GM12878 (cell line): ENCODE data around the gene RASL11A. TPM values are rescaled to one million over a fixed set of nuclear protein-coding genes. Genes with fewer than 3 reads are reported as not detected.

Source experiments
- ATAC-seq: fragments of 200-7000 bp; cut with Tn5 transposase; 3 replicates; pipeline ENCODE4 v1.9.1; 2020; ENCODE audit warnings: mild to moderate bottlenecking, moderate library complexity
- BruUV-seq: library from RNA; stranded (reverse); fragments of 400-500 nt; replicated peaks from 2 replicates; lab custom pipeline; 2021; lab: Mats Ljungman, UMichigan
- CTCF ChIA-PET: fragments of 300-600 bp; sonication (Branson Sonifier 250); formaldehyde crosslinking; extraction: SDS; loops from one replicate; lab custom pipeline; 2021; ENCODE audit warnings: inconsistent platforms; lab: Yijun Ruan, JAX
- POLR2A ChIA-PET: fragments of 350-600 bp; formaldehyde crosslinking; extraction: SDS; loops from one replicate; lab custom pipeline; 2021; ENCODE audit warnings: inconsistent platforms; lab: Charles Lee
- RAD21 ChIA-PET: fragments of 300-600 bp; sonication (Branson Sonifier 250); formaldehyde crosslinking; loops from one replicate; lab custom pipeline; 2023; ENCODE audit warnings: antibody characterized with exemption; ENCODE audit not compliant: unreplicated experiment; lab: Charles Lee
- SMC1A ChIA-PET: fragments of 300-600 bp; sonication (Branson Sonifier 250); formaldehyde crosslinking; loops from one replicate; lab custom pipeline; 2023; ENCODE audit not compliant: unreplicated experiment, uncharacterized antibody; lab: Charles Lee
- DNase-seq: peaks from one replicate; pipeline ENCODE4 v3.0.0-alpha.2; 2011; ENCODE audit warnings: low read depth, low spot score
- FAIRE-seq: peaks from 3 replicates; lab custom pipeline; 2011; peaks lifted over from hg19 to GRCh38; lab: Jason Lieb, UNC
- H2AFZ ChIP-seq: 2 replicates; pipeline ENCODE4 v1.6.0; 2011; ENCODE audit warnings: low read depth, low read length, control low read depth; ENCODE audit not compliant: control insufficient read depth
- H3K27ac ChIP-seq: 2 replicates; pipeline ENCODE4 v1.5.1; 2011; ENCODE audit warnings: control low read depth; ENCODE audit not compliant: control insufficient read depth, insufficient read depth
- H3K27me3 ChIP-seq, 2 experiments: replicated peaks in 1 of 2; 2 replicates each; pipeline versions ENCODE4 v1.6.0 to v1.6.1; 2011; ENCODE audit warnings: low read length in 1 of 2; ENCODE audit not compliant: control insufficient read depth in 2 of 2, insufficient read depth in 2 of 2
- H3K36me3 ChIP-seq, 2 experiments: 2 replicates each; pipeline ENCODE4 v1.5.1; 2011; ENCODE audit warnings: low read length in 1 of 2; ENCODE audit not compliant: control insufficient read depth in 2 of 2, insufficient read depth in 2 of 2
- H3K4me1 ChIP-seq: 2 replicates; pipeline ENCODE4 v1.6.1; 2011; ENCODE audit warnings: mild to moderate bottlenecking, low read length, moderate library complexity, mixed read lengths; ENCODE audit not compliant: control insufficient read depth, insufficient read depth
- H3K4me2 ChIP-seq: 2 replicates; pipeline ENCODE4 v1.6.0; 2011; ENCODE audit warnings: control low read depth; ENCODE audit not compliant: control insufficient read depth, insufficient read depth
- H3K4me3 ChIP-seq: fragments of 200-600 bp; sonication (generic); 2 replicates; pipeline ENCODE4 v1.5.1; 2016
- H3K79me2 ChIP-seq: 2 replicates; pipeline ENCODE4 v1.6.0; 2011; ENCODE audit warnings: low read length; ENCODE audit not compliant: control insufficient read depth, insufficient read depth
- H3K9ac ChIP-seq: 2 replicates; pipeline ENCODE4 v1.8.0; 2011; ENCODE audit warnings: low read length, control low read depth, mixed read lengths; ENCODE audit not compliant: control insufficient read depth, insufficient read depth
- H3K9me3 ChIP-seq: replicated peaks from 3 replicates; pipeline ENCODE4 v1.5.1; 2011; ENCODE audit warnings: mild to moderate bottlenecking, low read length; ENCODE audit not compliant: control insufficient read depth, insufficient read depth
- H4K20me1 ChIP-seq: 2 replicates; pipeline ENCODE4 v1.6.0; 2011; ENCODE audit not compliant: control insufficient read depth, insufficient read depth
- ETV6 ChIP-seq, 2 experiments: fragments of 450-650 bp in 1 of 2; IDR thresholded peaks in 1 of 2; conservative IDR thresholded peaks in 1 of 2; 2 replicates each; pipeline ENCODE4 v1.6.1; 2014; ENCODE audit warnings: antibody characterized with exemption in 1 of 2, borderline replicate concordance in 1 of 2, low read depth in 1 of 2, mild to moderate bottlenecking in 1 of 2, moderate library complexity in 1 of 2
- IRF4 ChIP-seq: IDR thresholded peaks from 2 replicates; pipeline ENCODE4 v1.6.1; 2011; ENCODE audit warnings: low read depth, low read length
- MTA3 ChIP-seq: IDR thresholded peaks from 2 replicates; pipeline ENCODE4 v1.6.1; 2012; ENCODE audit warnings: low read length, inconsistent platforms, borderline replicate concordance
- SIN3A ChIP-seq: IDR thresholded peaks from 2 replicates; pipeline ENCODE4 v1.6.1; 2012; ENCODE audit warnings: low read depth, low read length, improper control_type of control experiment
- WRNIP1 ChIP-seq: IDR thresholded peaks from 2 replicates; pipeline ENCODE4 v1.6.1; 2011; ENCODE audit warnings: low read depth, low read length, improper control_type of control experiment, borderline replicate concordance
- WGBS: methylation state at CpG from one replicate; pipeline ENCODE4 v1.1.6; 2016; ENCODE audit warnings: low lambda C conversion rate; ENCODE audit not compliant: insufficient replicate concordance, insufficient coverage; ENCODE audit errors: missing lambda C conversion rate; 5-methylcytosine and 5-hydroxymethylcytosine counted together
- in situ Hi-C: fragments of 300-500 bp; cut with MboI; formaldehyde crosslinking; loops from 9 replicates; pipeline ENCODE4 v1.14.3; 2018; ENCODE audit warnings: mixed read lengths
- intact Hi-C: fragments of 100-400 bp; cut with micrococcal nuclease; formaldehyde crosslinking; loops from one replicate; pipeline ENCODE4 v1.14.2; 2022; ENCODE audit not compliant: unreplicated experiment
- polyA plus RNA-seq, 11 experiments: library from polyadenylated mRNA; depleted of rRNA in 4 of 11; unstranded in 6 of 11; stranded (reverse) in 5 of 11; fragments of >200 nt; fragmentation: Nextera tagmentation in 4 of 11; fragmentation: Illumina TruSeq in 1 of 11; extraction: Ambion mirVana in 4 of 11; extraction: Trizol in 1 of 11; gene quantifications; 1 replicate in 1 of 11; 2 replicates in 10 of 11; pipeline versions ENCODE4 v1.2.1 to v1.2.3, GENCODE V29; 2011 to 2016; ENCODE audit warnings: inconsistent platforms in 2 of 11, missing spikeins in 2 of 11, low read depth in 1 of 11
- total RNA-seq, 4 experiments: library from RNA; depleted of rRNA in 3 of 4; stranded (reverse); fragments of >200 nt in 3 of 4; fragmentation: Illumina TruSeq in 1 of 4; extraction: Trizol in 1 of 4; gene quantifications; 2 replicates each; pipeline versions ENCODE4 v1.2.1 to v1.2.3, GENCODE V29; 2013 to 2021
- TF ChIP-seq, protein P1 (sequence below): IDR thresholded peaks from 2 replicates; pipeline ENCODE4 v1.6.1; 2011; ENCODE audit warnings: mild to moderate bottlenecking, low read depth, low read length, moderate library complexity; ENCODE audit not compliant: insufficient replicate concordance

The RASL11A gene
- total and polyA plus RNA-seq, 10 of the 15 experiments (the other 5 are each of a cell fraction or from before 2014, with no cell fraction given), result 0.04 to 1.3 (median 0.41) TPM; not detected in 1

DNA sequence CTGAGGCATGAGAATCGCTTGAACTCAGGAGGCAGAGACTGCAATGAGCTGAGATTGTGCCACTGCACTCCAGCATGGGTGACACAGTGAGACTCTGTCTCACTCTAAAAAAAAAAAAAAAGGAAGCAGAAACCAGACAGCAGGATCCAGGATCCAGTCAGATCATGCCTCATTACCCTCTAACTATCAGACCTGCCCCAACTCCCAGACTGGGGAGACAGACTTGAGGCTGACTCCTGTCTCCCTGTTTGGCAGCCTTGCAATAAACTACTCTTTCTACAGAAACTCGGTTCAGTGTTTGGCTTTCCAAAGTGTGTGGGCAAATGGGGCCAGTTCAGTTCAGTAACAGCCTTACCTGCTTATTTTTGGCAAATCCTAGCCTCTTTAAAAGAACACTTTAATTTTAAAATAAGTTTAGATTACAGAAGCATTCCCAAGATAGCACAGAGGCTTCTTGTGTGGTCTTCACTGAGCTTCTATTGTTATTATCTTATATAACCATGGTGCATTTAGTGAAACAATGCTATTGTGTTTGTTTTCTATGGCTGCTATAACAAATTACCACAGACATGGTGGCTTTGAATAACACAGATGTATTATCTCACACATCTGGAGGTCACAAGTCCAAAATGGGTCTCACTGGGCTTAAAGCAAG lies 18.5 kb downstream of the RASL11A start:
- ChIA-PET RAD21 (no interaction called here), POLR2A (interaction anchor here (0.7 kb wide), 1 partner anchor 189 kb away, joined by 3 read pairs; no protein-coding TSS in a partner anchor), SMC1A (interaction anchor here (0.7 to 1.2 kb wide), 2 partner anchors 54 to 292 kb away, joined by 3 read pairs; no protein-coding TSS in a partner anchor), CTCF (no interaction called here)
- no peak overlapping the region for H3K4me2 ChIP-seq
- no peaks in the 10 kb centered on the region for H3K79me2 ChIP-seq
- no peaks in the 10 kb centered on the region for H4K20me1 ChIP-seq
- H3K4me3 ChIP-seq, result no peak overlapping the region
- no peaks in the 10 kb centered on the region for H3K9me3 ChIP-seq
- H3K9ac ChIP-seq, result no peak overlapping the region
- TF ChIP-seq ETV6 (conservative IDR thresholded peaks at IDR 0.05 in 1 of 2, IDR thresholded peaks at IDR 0.05 in 1 of 2; ENCODE audit: borderline replicate concordance in 1 of 2, low read depth in 1 of 2), result no peak
- TF ChIP-seq SIN3A, result no peak
- TF ChIP-seq IRF4, result no peak
- no peak for TF ChIP-seq WRNIP1
- TF ChIP-seq, protein P1, sequence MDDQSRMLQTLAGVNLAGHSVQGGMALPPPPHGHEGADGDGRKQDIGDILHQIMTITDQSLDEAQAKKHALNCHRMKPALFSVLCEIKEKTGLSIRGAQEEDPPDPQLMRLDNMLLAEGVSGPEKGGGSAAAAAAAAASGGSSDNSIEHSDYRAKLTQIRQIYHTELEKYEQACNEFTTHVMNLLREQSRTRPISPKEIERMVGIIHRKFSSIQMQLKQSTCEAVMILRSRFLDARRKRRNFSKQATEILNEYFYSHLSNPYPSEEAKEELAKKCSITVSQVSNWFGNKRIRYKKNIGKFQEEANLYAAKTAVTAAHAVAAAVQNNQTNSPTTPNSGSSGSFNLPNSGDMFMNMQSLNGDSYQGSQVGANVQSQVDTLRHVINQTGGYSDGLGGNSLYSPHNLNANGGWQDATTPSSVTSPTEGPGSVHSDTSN, result no peak
- TF ChIP-seq MTA3, result no peak
- H3K36me3 ChIP-seq, result no peaks in the 10 kb centered on the region
- BruUV-seq, result no TSS peak
- ATAC-seq (no peak), DNase-seq (no peak), FAIRE-seq (no peak)
- H3K27me3 ChIP-seq, result peaks cover under 1 to 2% of the 10 kb centered on the region in 2 experiments; a peak in 3 of 4 replicates
- in situ Hi-C loops (no loop called here), intact Hi-C loops (no loop called here)
- H3K4me1 ChIP-seq, result no peaks in the 10 kb centered on the region
- 47% methylated on average over 2 of the region's 2 CpGs for WGBS
- H3K27ac ChIP-seq, result no peak overlapping the region
- no peak overlapping the region for H2AFZ ChIP-seq
